Fibroblast of the aortic adventitia (primary cell): ENCODE measurements around the gene CAMSAP2. TPM values are rescaled to one million over a fixed set of nuclear protein-coding genes. Genes with fewer than 3 reads are reported as not detected.

ENCODE experiments used
- DNase-seq: peaks from one replicate; pipeline ENCODE4 v3.0.0-alpha.2; 2010; ENCODE audit warnings: low read depth
- H3K4me3 ChIP-seq: 2 replicates; pipeline ENCODE4 v1.5.1; 2011; ENCODE audit warnings: low read depth, mild to moderate bottlenecking, control low read depth, low read length, moderate library complexity
- CTCF ChIP-seq: IDR thresholded peaks from 2 replicates; pipeline ENCODE4 v1.5.1; 2011; ENCODE audit warnings: mild to moderate bottlenecking, low read length, control low read depth, inconsistent platforms; ENCODE audit not compliant: insufficient read depth
- total RNA-seq: library from RNA; depleted of rRNA; stranded (reverse); fragments of >200 nt; gene quantifications from 2 replicates; pipeline ENCODE4 v1.2.3, GENCODE V29; 2012; ENCODE audit warnings: low replicate concordance

Gene CAMSAP2
- total RNA-seq, 1 donor = 57.5 TPM

- no peak overlapping the region for H3K4me3 ChIP-seq
- DNase-seq = no peak
- TF ChIP-seq CTCF = no peak
Measured at GRCh38 chr1:200867018-200867811, 128.5 kb downstream of the CAMSAP2 start.

- TF ChIP-seq CTCF = no peak
- DNase-seq = no peak
Measured at GRCh38 chr1:200869376-200869752, 130.7 kb downstream of the CAMSAP2 start.

GRCh38 chr1:200869753-200870391 lies 131.2 kb downstream of the CAMSAP2 start:
- DNase-seq = no peak
- no peak for TF ChIP-seq CTCF
- no peak overlapping the region for H3K4me3 ChIP-seq

More at GRCh38 chr1:200869376-200869752, 130.7 kb downstream of the CAMSAP2 start:
- no peak overlapping the region for H3K4me3 ChIP-seq

GRCh38 chr1:200872446-200873115 lies 133.9 kb downstream of the CAMSAP2 start, which contains the start of gene GPR25:
Gene GPR25, plus strand, starts transcription at chr1:200872981. Its CDS starts 57 bp downstream, at chr1:200873038.
- peak within 1 kb of the TSS; percentile 13 for H3K4me3 ChIP-seq
- TF ChIP-seq CTCF = no peak
- no peak for DNase-seq

- DNase-seq = no peak
- TF ChIP-seq CTCF = no peak
- H3K4me3 ChIP-seq = peak overlapping the region; percentile 13
Measured at GRCh38 chr1:200873116-200873670, 134.5 kb downstream of the CAMSAP2 start.

GRCh38 chr1:200873671-200874397 lies 135.1 kb downstream of the CAMSAP2 start:
- no peak overlapping the region for H3K4me3 ChIP-seq
- DNase-seq = no peak
- no peak for TF ChIP-seq CTCF
